Measurements from ENCODE around the gene KLHDC3.

GRCh38 chr6:43029120-43029519 lies 15.1 kb downstream of the KLHDC3 start:
- TF ChIP-seq CTCF (conservative IDR thresholded peaks at IDR 0.05 in 1 of 2, IDR thresholded peaks at IDR 0.05 in 1 of 2; ENCODE audit: extremely low read depth in 1 of 2, insufficient read depth in 1 of 2, low read depth in 1 of 2, low read length in 2 of 2) (no peak), EZH2 (IDR thresholded peaks at IDR 0.05; ENCODE audit: borderline replicate concordance, low read length) (no peak)
